ENCODE results near the gene TMEM163. TPM values are rescaled to one million over a fixed set of nuclear protein-coding genes. Genes with fewer than 3 reads are reported as not detected.
"Not testable (repeated sequence)": the region's sequence is repeated elsewhere in the genome, so short reads cannot be mapped to it uniquely, and the experiment has no call there.

TMEM163 gene
- total RNA-seq, 1 donor from 2014 or later = 31.9 TPM

DNA sequence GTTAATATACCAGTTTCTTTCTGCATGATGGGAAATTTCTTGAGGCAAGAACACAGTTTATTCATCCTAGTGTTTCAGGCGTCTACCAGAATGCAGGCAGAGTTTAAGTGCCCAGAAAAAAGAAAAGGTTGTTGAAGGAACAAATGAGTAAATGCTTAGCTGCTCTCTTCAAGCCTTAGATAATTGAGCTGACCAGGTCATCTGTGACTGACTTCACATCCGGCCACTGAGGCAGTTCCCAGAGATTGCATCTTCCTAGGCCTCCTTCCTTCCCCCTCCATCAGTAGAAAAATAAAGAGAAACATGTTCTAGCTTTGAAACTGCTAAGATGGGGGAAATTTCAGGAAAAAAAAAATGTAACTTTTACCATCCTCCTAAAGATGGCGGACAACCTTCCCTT lies 9.4 kb upstream of the TMEM163 start:
- intact Hi-C loops (cut with DNase I) = no loop called here
- Histone ChIP-seq H3K4me1 (no peaks in the 10 kb centered on the region), H3K27ac (no peak overlapping the region), H3K9me3 (no peaks in the 10 kb centered on the region), H3K4me3 (no peak overlapping the region), H3K36me3 (no peaks in the 10 kb centered on the region), H3K27me3 (ENCODE audit: low read depth) (peaks cover 2% of the 10 kb centered on the region)
- ATAC-seq = no peak
- no peak for DNase-seq
- TF ChIP-seq, protein P1, sequence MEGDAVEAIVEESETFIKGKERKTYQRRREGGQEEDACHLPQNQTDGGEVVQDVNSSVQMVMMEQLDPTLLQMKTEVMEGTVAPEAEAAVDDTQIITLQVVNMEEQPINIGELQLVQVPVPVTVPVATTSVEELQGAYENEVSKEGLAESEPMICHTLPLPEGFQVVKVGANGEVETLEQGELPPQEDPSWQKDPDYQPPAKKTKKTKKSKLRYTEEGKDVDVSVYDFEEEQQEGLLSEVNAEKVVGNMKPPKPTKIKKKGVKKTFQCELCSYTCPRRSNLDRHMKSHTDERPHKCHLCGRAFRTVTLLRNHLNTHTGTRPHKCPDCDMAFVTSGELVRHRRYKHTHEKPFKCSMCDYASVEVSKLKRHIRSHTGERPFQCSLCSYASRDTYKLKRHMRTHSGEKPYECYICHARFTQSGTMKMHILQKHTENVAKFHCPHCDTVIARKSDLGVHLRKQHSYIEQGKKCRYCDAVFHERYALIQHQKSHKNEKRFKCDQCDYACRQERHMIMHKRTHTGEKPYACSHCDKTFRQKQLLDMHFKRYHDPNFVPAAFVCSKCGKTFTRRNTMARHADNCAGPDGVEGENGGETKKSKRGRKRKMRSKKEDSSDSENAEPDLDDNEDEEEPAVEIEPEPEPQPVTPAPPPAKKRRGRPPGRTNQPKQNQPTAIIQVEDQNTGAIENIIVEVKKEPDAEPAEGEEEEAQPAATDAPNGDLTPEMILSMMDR (IDR thresholded peaks at IDR 0.05) = no peak

DNA sequence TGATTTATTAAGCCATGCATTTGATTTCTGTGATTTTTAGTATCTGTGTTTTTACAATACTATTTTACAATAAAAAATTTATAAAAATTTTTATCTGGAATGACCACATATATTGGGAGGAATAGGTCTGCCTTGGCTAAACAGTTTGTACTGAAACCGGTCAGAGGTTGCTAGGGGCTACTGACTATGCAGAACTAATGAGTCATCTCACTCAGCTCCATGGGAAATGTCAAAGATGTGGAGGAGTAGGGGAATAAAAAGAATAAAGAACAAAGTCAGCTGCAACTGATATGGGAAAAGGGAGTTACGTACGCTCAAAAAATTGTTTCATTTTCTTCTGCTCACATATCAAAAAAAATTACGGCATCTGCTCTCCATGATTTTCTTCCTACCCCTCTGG lies 8.6 kb upstream of the TMEM163 start:
- H3K4me3 ChIP-seq = no peak overlapping the region
- no peaks in the 10 kb centered on the region for H3K36me3 ChIP-seq
- H3K9me3 ChIP-seq = no peaks in the 10 kb centered on the region
- DNase-seq = no peak
- no peak overlapping the region for H3K27ac ChIP-seq
- no peaks in the 10 kb centered on the region for H3K4me1 ChIP-seq
- ATAC-seq = no peak
- TF ChIP-seq, protein P1 (IDR thresholded peaks at IDR 0.05) = no peak
- peaks cover 2% of the 10 kb centered on the region for H3K27me3 ChIP-seq (ENCODE audit: low read depth)
- intact Hi-C loops (cut with DNase I) = no loop called here

DNA sequence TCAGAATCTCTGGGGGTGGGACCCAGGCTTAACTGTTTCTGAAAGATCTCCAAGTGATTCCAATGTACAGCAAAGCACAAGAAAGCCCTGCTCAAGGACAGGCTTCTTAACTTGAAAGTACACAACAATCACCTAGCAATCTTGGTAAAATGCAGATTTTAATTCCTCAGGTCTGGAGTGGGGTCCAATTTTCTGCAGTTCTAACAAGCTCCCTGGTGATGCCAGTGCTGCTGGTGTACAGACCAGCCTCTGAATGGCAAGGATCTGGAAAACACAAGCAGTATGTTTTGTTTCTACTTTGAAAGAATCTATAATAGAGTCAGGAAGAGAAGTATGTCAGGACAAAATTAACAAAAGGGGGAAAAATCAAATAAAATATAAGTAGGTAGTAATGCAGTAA lies 7.8 kb upstream of the TMEM163 start:
- intact Hi-C loops (cut with DNase I) = no loop called here
- no peaks in the 10 kb centered on the region for H3K4me1 ChIP-seq
- H3K27me3 ChIP-seq (ENCODE audit: low read depth) = peaks cover 2% of the 10 kb centered on the region
- ATAC-seq (no peak), DNase-seq (no peak)
- no peak overlapping the region for H3K27ac ChIP-seq
- H3K4me3 ChIP-seq = no peak overlapping the region
- H3K9me3 ChIP-seq = no peaks in the 10 kb centered on the region
- H3K36me3 ChIP-seq = no peaks in the 10 kb centered on the region
- TF ChIP-seq, protein P1 (IDR thresholded peaks at IDR 0.05) = no peak

DNA sequence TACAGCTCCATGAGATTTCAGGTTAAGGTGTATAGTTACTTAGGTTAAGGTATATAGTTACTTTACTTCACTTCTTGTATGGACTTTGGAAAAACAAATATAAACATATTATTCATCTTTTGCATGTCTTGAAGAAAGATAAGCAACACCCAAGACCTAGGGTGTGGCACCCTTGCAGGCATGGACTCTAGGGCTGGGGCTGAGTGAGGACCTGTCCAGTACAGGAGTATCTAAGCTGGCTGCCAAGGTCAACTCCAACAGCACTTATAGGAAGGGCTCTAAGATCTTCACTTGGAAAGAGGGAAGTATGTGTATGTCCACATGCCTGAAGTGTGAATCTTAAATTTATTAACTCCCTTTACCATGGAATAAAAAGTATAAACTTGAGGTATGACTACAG lies 7.1 kb upstream of the TMEM163 start:
- TF ChIP-seq, protein P1 (IDR thresholded peaks at IDR 0.05) = no peak
- Histone ChIP-seq H3K27ac (no peak overlapping the region), H3K9me3 (no peaks in the 10 kb centered on the region), H3K4me1 (no peaks in the 10 kb centered on the region), H3K4me3 (no peak overlapping the region), H3K36me3 (no peaks in the 10 kb centered on the region), H3K27me3 (ENCODE audit: low read depth) (peaks cover 2% of the 10 kb centered on the region)
- DNase-seq (no peak), ATAC-seq (no peak)
- intact Hi-C loops (cut with DNase I) = no loop called here

- H3K4me1 ChIP-seq = no peaks in the 10 kb centered on the region
- TF ChIP-seq, protein P1 (IDR thresholded peaks at IDR 0.05) = no peak
- no peak overlapping the region for H3K4me3 ChIP-seq
- no peaks in the 10 kb centered on the region for H3K36me3 ChIP-seq
- DNase-seq (no peak), ATAC-seq (no peak)
- no peaks in the 10 kb centered on the region for H3K9me3 ChIP-seq
- intact Hi-C loops (cut with DNase I) = no loop called here
- H3K27me3 ChIP-seq (ENCODE audit: low read depth) = peaks cover 7% of the 10 kb centered on the region
- H3K27ac ChIP-seq = no peak overlapping the region
Measured at GRCh38 chr2:134724341-134724740, 5.5 kb upstream of the TMEM163 start.

DNA sequence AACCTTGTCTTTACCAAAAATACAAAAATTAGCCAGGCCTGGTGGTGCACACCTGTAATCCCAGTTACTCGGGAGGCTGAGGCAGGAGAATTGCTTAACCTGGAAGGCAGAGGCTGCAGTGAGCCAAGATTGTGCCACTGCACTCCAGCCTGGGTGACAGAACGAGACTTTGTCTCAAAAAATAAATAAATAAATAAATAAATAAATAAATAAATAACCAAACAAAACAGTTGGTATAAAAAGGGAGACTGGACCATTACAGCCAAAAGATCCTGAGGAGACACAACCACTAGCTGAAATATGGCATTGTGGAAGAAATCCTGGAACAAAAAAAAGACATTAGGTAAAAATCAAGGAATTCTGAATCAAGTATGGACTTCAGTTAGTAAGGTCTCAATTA lies 4.9 kb upstream of the TMEM163 start:
- intact Hi-C loops (cut with DNase I); H3K4me3 ChIP-seq; H3K4me1 ChIP-seq; ATAC-seq; H3K27ac ChIP-seq; H3K9me3 ChIP-seq; DNase-seq; H3K36me3 ChIP-seq: not testable (repeated sequence)
- H3K27me3 ChIP-seq (ENCODE audit: low read depth) = peaks cover 11% of the 10 kb centered on the region
